ENCODE results near the gene CLDN10. TPM values are rescaled to one million over a fixed set of nuclear protein-coding genes. Genes with fewer than 3 reads are reported as not detected.

Gene CLDN10
- total and polyA plus RNA-seq, 2 of the 8 experiments (the other 6 are each of a cell fraction or from before 2014, with no cell fraction given) = 41.2 to 43.6 TPM

GRCh38 chr13:95547531-95548167 is 4.9 kb upstream of the CLDN10 start:
- Histone ChIP-seq H4K20me1 (replicated peaks in 1 of 2; ENCODE audit: control insufficient read depth in 1 of 2, insufficient read depth in 2 of 2, low read length in 2 of 2) (no peaks in the 10 kb centered on the region), H3K79me2 (ENCODE audit: control insufficient read depth in 1 of 2, insufficient read depth in 2 of 2, low read length in 2 of 2) (no peaks in the 10 kb centered on the region), H3K4me1 (replicated peaks in 1 of 4; ENCODE audit: control insufficient read depth in 3 of 4, insufficient read depth in 4 of 4, low read length in 3 of 4) (peaks cover 3 to 13% (median 5%) of the 10 kb centered on the region in 4 experiments; a peak in 5 of 7 replicates), H3K23me2 (ENCODE audit: low read depth, low read length) (no peaks in the 10 kb centered on the region), H3K4ac (replicated peaks; ENCODE audit: insufficient read length, low read depth, low read length) (no peak overlapping the region), H2AFZ (ENCODE audit: low read length) (no peak overlapping the region), H3K27me3 (replicated peaks in 1 of 4; ENCODE audit: control insufficient read depth in 3 of 4, extremely low read depth in 1 of 4, insufficient read depth in 3 of 4, low read length in 3 of 4) (peaks cover 0 to 2% (median 0%) of the 10 kb centered on the region in 4 experiments; a peak in 3 of 7 replicates), H3K4me2 (ENCODE audit: insufficient read depth in 1 of 2, low read depth in 2 of 2, low read length in 2 of 2) (no peak overlapping the region), H3K9me3 (ENCODE audit: insufficient read depth in 2 of 2, low read depth in 1 of 2, low read length in 1 of 2) (no peaks in the 10 kb centered on the region), H3K36me3 (ENCODE audit: control insufficient read depth in 2 of 4, insufficient read depth in 4 of 4, low read length in 3 of 4) (no peaks in the 10 kb centered on the region), H2BK20ac (ENCODE audit: low read length) (no peak overlapping the region), H3K14ac (ENCODE audit: insufficient read length) (no peak overlapping the region), H3K9ac (replicated peaks in 1 of 4; ENCODE audit: extremely low read depth in 1 of 4, low read depth in 3 of 4, low read length in 3 of 4) (no peak overlapping the region), H3K27ac (ENCODE audit: low read depth, low read length) (no peak overlapping the region), H2AK5ac (ENCODE audit: low read depth, low read length) (no peak overlapping the region), H3K23ac (ENCODE audit: insufficient read length) (no peak overlapping the region), H3K79me1 (ENCODE audit: low read depth, low read length) (no peaks in the 10 kb centered on the region), H3K18ac (ENCODE audit: extremely low read depth, low read length) (no peak overlapping the region), H3K4me3 (ENCODE audit: extremely low read depth in 1 of 4, insufficient read depth in 2 of 4, low read depth in 3 of 4, low read length in 4 of 4) (no peak overlapping the region), H3K56ac (replicated peaks; ENCODE audit: insufficient read length, low read depth, low read length) (no peak overlapping the region), H2BK5ac (ENCODE audit: low read depth, low read length) (no peak overlapping the region), H2BK12ac (ENCODE audit: low read depth, low read length) (no peak overlapping the region), H4K5ac (ENCODE audit: insufficient read length, low read depth, low read length) (no peak overlapping the region), H2BK15ac (ENCODE audit: low read length) (no peak overlapping the region), H4K8ac (ENCODE audit: extremely low read depth, insufficient read depth, low read length) (no peak overlapping the region), H4K91ac (replicated peaks; ENCODE audit: insufficient read length, low read length) (no peak overlapping the region), H2BK120ac (replicated peaks; ENCODE audit: low read depth, low read length) (no peak overlapping the region)
- no peak for FAIRE-seq
- WGBS, 2 experiments (ENCODE audit: extremely low coverage in 1 of 2, insufficient coverage in 1 of 2, insufficient read length in 1 of 2, insufficient replicate concordance in 2 of 2, low coverage in 1 of 2, low lambda C conversion rate in 2 of 2, missing lambda C conversion rate in 1 of 2) = 66% methylated on average over 6 of the region's 6 CpGs; no CpG with 5 or more reads in 1 of the 2 experiments
- TF ChIP-seq KDM4A (IDR thresholded peaks at IDR 0.05; ENCODE audit: low read depth, low read length, severe bottlenecking) (no peak), SP1 (IDR thresholded peaks at IDR 0.05; ENCODE audit: low read depth, low read length) (no peak), CHD1 (IDR thresholded peaks at IDR 0.05; ENCODE audit: low read depth, low read length) (no peak)
- ChIA-PET POLR2A (ENCODE audit: partially characterized antibody) (interaction anchor here (1.0 kb wide), 1 partner anchor 25 kb away, joined by 3 read pairs; no protein-coding TSS in a partner anchor), CTCF (ENCODE audit: partially characterized antibody) (interaction anchor here (0.7 to 4.7 kb wide), 2 partner anchors 11 to 15 kb away, joined by 3 to 25 read pairs; no protein-coding TSS in a partner anchor)
- DNase-seq (ENCODE audit: low read depth in 1 of 2, low spot score in 2 of 2) = no peak
